Peyer's patch (tissue), 4 donors: Measurements from ENCODE around the gene SORCS1. TPM values are rescaled to one million over a fixed set of nuclear protein-coding genes. Genes with fewer than 3 reads are reported as not detected.

Experiments used
- DNase-seq, 3 donors: peaks; one replicate each; pipeline ENCODE4 v3.0.0-alpha.2; 2017 to 2019
- H3K27ac ChIP-seq, 4 donors: fragments of 200-600 bp; sonication (generic); one replicate each; pipeline ENCODE4 v1.5.1; 2016 to 2019
- H3K27me3 ChIP-seq, 2 donors: fragments of 200-600 bp; sonication (generic); one replicate each; pipeline ENCODE4 v1.5.1; 2019
- H3K36me3 ChIP-seq, 3 donors: fragments of 200-600 bp; sonication (generic); one replicate each; pipeline ENCODE4 v1.5.1; 2016 to 2019
- H3K4me1 ChIP-seq, 4 donors: fragments of 200-600 bp; sonication (generic); one replicate each; pipeline ENCODE4 v1.5.1; 2016 to 2019
- H3K4me3 ChIP-seq, 4 donors: fragments of 200-600 bp; sonication (generic); 1 replicate in 3 of 4; 2 replicates in 1 of 4; pipeline ENCODE4 v1.5.1; 2016 to 2019; ENCODE audit warnings: mild to moderate bottlenecking in 1 of 4
- H3K9me3 ChIP-seq, 4 donors: fragments of 200-600 bp; sonication (generic); one replicate each; pipeline ENCODE4 v1.5.1; 2016 to 2019; ENCODE audit warnings: mild to moderate bottlenecking in 1 of 4
- CTCF ChIP-seq, 6 experiments: fragments of 450-650 bp in 4 of 6; fragments of 200-600 bp in 2 of 6; sonication (generic) in 1 of 6; IDR thresholded peaks; one replicate each; pipeline ENCODE4 v1.5.1; 2017 to 2019; ENCODE audit warnings: antibody characterized with exemption in 6 of 6, mild to moderate bottlenecking in 3 of 6, moderate library complexity in 1 of 6
- POLR2A ChIP-seq, 2 donors: fragments of 450-650 bp; IDR thresholded peaks; one replicate each; pipeline ENCODE4 v1.5.1; 2017; ENCODE audit warnings: antibody characterized with exemption in 2 of 2, mild to moderate bottlenecking in 2 of 2, moderate library complexity in 2 of 2
- total RNA-seq, 4 donors: library from RNA; depleted of rRNA; stranded (reverse); fragments of >200 nt; gene quantifications; one replicate each; pipeline ENCODE4 v1.1.0, GENCODE V29; 2016

Gene SORCS1
- total RNA-seq, 4 donors from 2014 or later = 0.53 to 5.9 (median 2.4) TPM

- no peak for DNase-seq
- TF ChIP-seq POLR2A (IDR thresholded peaks at IDR 0.05) (no peak), CTCF (IDR thresholded peaks at IDR 0.05) (no peak)
- no peak overlapping the region for H3K27ac ChIP-seq
Observed at GRCh38 chr10:106780632-106781031, 383.9 kb downstream of the SORCS1 start.

GRCh38 chr10:106777841-106778240, 386.7 kb downstream of the SORCS1 start:
- H3K36me3 ChIP-seq = no peaks in the 10 kb centered on the region
- no peaks in the 10 kb centered on the region for H3K27me3 ChIP-seq
- H3K27ac ChIP-seq = no peak overlapping the region
- H3K4me1 ChIP-seq = no peaks in the 10 kb centered on the region
- H3K9me3 ChIP-seq = no peaks in the 10 kb centered on the region
- DNase-seq = no peak
- TF ChIP-seq POLR2A (IDR thresholded peaks at IDR 0.05) (no peak), CTCF (IDR thresholded peaks at IDR 0.05) (no peak)
- no peak overlapping the region for H3K4me3 ChIP-seq

More at GRCh38 chr10:106780632-106781031, 383.9 kb downstream of the SORCS1 start:
- H3K4me3 ChIP-seq = no peak overlapping the region
- no peaks in the 10 kb centered on the region for H3K4me1 ChIP-seq
- no peaks in the 10 kb centered on the region for H3K9me3 ChIP-seq
- no peaks in the 10 kb centered on the region for H3K36me3 ChIP-seq
- no peaks in the 10 kb centered on the region for H3K27me3 ChIP-seq

- DNase-seq = no peak
- Histone ChIP-seq H3K9me3 (no peaks in the 10 kb centered on the region), H3K27me3 (no peaks in the 10 kb centered on the region), H3K36me3 (no peaks in the 10 kb centered on the region), H3K4me1 (no peaks in the 10 kb centered on the region), H3K27ac (no peak overlapping the region), H3K4me3 (no peak overlapping the region)
- TF ChIP-seq CTCF (IDR thresholded peaks at IDR 0.05) (no peak), POLR2A (IDR thresholded peaks at IDR 0.05) (no peak)
Observed at GRCh38 chr10:106775127-106775526, 389.4 kb downstream of the SORCS1 start.

GRCh38 chr10:106772957-106773356, 391.5 kb downstream of the SORCS1 start:
- Histone ChIP-seq H3K4me3 (no peak overlapping the region), H3K27ac (no peak overlapping the region), H3K4me1 (no peaks in the 10 kb centered on the region), H3K27me3 (no peaks in the 10 kb centered on the region), H3K9me3 (no peaks in the 10 kb centered on the region), H3K36me3 (no peaks in the 10 kb centered on the region)
- TF ChIP-seq CTCF (IDR thresholded peaks at IDR 0.05) (no peak), POLR2A (IDR thresholded peaks at IDR 0.05) (no peak)
- DNase-seq = no peak

- Histone ChIP-seq H3K27ac (no peak overlapping the region), H3K9me3 (no peaks in the 10 kb centered on the region), H3K4me3 (no peak overlapping the region), H3K36me3 (no peaks in the 10 kb centered on the region), H3K4me1 (no peaks in the 10 kb centered on the region), H3K27me3 (no peaks in the 10 kb centered on the region)
- TF ChIP-seq POLR2A (IDR thresholded peaks at IDR 0.05) (no peak), CTCF (IDR thresholded peaks at IDR 0.05) (no peak)
- no peak for DNase-seq
Observed at GRCh38 chr10:106771154-106771553, 393.4 kb downstream of the SORCS1 start.

- Histone ChIP-seq H3K4me3 (no peak overlapping the region), H3K4me1 (no peaks in the 10 kb centered on the region), H3K27ac (no peak overlapping the region), H3K36me3 (no peaks in the 10 kb centered on the region), H3K9me3 (no peaks in the 10 kb centered on the region), H3K27me3 (no peaks in the 10 kb centered on the region)
- TF ChIP-seq CTCF (IDR thresholded peaks at IDR 0.05) (no peak), POLR2A (IDR thresholded peaks at IDR 0.05) (no peak)
- no peak for DNase-seq
Observed at GRCh38 chr10:106768204-106768603, 396.3 kb downstream of the SORCS1 start.
